Panc1 (cell line): ENCODE results near the gene EFCAB11.

Experiments used
- POLR2AphosphoS5 ChIP-seq: IDR thresholded peaks from 2 replicates; pipeline ENCODE4 v1.6.1; 2012; ENCODE audit warnings: mild to moderate bottlenecking, low read depth, low read length, moderate library complexity
- SIN3A ChIP-seq: IDR thresholded peaks from 2 replicates; pipeline ENCODE4 v1.6.1; 2012; ENCODE audit warnings: low read depth, mild to moderate bottlenecking, low read length, moderate library complexity, borderline replicate concordance; ENCODE audit not compliant: insufficient read depth
- TCF7L2 ChIP-seq: IDR thresholded peaks from 2 replicates; pipeline ENCODE4 v1.6.1; 2011; ENCODE audit warnings: mild to moderate bottlenecking, low read depth, low read length, inconsistent platforms
- TF ChIP-seq, protein P1 (sequence below): fragments of 450-650 bp; IDR thresholded peaks from 2 replicates; pipeline ENCODE4 v1.5.1; 2017; ENCODE audit warnings: mild to moderate bottlenecking
- TF ChIP-seq, protein P2 (sequence below), 2 experiments: IDR thresholded peaks; 2 replicates each; pipeline ENCODE4 v1.6.1; 2011 to 2012; ENCODE audit warnings: low read depth in 2 of 2, control low read depth in 1 of 2, low read length in 1 of 2, mild to moderate bottlenecking in 1 of 2, moderate library complexity in 1 of 2; ENCODE audit not compliant: insufficient read depth in 1 of 2

- TF ChIP-seq, protein P1, sequence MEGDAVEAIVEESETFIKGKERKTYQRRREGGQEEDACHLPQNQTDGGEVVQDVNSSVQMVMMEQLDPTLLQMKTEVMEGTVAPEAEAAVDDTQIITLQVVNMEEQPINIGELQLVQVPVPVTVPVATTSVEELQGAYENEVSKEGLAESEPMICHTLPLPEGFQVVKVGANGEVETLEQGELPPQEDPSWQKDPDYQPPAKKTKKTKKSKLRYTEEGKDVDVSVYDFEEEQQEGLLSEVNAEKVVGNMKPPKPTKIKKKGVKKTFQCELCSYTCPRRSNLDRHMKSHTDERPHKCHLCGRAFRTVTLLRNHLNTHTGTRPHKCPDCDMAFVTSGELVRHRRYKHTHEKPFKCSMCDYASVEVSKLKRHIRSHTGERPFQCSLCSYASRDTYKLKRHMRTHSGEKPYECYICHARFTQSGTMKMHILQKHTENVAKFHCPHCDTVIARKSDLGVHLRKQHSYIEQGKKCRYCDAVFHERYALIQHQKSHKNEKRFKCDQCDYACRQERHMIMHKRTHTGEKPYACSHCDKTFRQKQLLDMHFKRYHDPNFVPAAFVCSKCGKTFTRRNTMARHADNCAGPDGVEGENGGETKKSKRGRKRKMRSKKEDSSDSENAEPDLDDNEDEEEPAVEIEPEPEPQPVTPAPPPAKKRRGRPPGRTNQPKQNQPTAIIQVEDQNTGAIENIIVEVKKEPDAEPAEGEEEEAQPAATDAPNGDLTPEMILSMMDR: no peak
- TF ChIP-seq POLR2AphosphoS5: no peak
- TF ChIP-seq, protein P2, sequence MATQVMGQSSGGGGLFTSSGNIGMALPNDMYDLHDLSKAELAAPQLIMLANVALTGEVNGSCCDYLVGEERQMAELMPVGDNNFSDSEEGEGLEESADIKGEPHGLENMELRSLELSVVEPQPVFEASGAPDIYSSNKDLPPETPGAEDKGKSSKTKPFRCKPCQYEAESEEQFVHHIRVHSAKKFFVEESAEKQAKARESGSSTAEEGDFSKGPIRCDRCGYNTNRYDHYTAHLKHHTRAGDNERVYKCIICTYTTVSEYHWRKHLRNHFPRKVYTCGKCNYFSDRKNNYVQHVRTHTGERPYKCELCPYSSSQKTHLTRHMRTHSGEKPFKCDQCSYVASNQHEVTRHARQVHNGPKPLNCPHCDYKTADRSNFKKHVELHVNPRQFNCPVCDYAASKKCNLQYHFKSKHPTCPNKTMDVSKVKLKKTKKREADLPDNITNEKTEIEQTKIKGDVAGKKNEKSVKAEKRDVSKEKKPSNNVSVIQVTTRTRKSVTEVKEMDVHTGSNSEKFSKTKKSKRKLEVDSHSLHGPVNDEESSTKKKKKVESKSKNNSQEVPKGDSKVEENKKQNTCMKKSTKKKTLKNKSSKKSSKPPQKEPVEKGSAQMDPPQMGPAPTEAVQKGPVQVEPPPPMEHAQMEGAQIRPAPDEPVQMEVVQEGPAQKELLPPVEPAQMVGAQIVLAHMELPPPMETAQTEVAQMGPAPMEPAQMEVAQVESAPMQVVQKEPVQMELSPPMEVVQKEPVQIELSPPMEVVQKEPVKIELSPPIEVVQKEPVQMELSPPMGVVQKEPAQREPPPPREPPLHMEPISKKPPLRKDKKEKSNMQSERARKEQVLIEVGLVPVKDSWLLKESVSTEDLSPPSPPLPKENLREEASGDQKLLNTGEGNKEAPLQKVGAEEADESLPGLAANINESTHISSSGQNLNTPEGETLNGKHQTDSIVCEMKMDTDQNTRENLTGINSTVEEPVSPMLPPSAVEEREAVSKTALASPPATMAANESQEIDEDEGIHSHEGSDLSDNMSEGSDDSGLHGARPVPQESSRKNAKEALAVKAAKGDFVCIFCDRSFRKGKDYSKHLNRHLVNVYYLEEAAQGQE (IDR thresholded peaks at IDR 0.05; ENCODE audit: insufficient read depth in 1 of 2, low read depth in 2 of 2, low read length in 1 of 2): no peak
- TF ChIP-seq SIN3A: no peak
- TF ChIP-seq TCF7L2: no peak
Observed at GRCh38 chr14:89907655-89908054, 46.9 kb downstream of the EFCAB11 start.
